HEK293T (cell line): ENCODE measurements around the gene FRAT2.

Experiments used
- HDGF ChIP-seq: fragments of 450-650 bp; IDR thresholded peaks from 2 replicates; pipeline ENCODE4 v1.6.1; 2017; ENCODE audit warnings: antibody characterized with exemption, borderline replicate concordance
- SUZ12 ChIP-seq: fragments of 450-650 bp; IDR thresholded peaks from 2 replicates; pipeline ENCODE4 v1.6.1; 2016; ENCODE audit warnings: mild to moderate bottlenecking

- no peak for TF ChIP-seq SUZ12
- TF ChIP-seq HDGF: no peak
These were observed 36.8 kb downstream of the FRAT2 start for GRCh38 chr10:97297556-97298222.
